HL-60/S4 (cell line): ENCODE measurements around the gene EDAR.

ENCODE experiments used
- in situ Hi-C: fragments of 300-500 bp; cut with MboI; formaldehyde crosslinking; loops from 2 replicates; pipeline ENCODE4 v1.14.3; 2022; ENCODE audit warnings: low sequenced_read_pairs

EDAR gene

DNA sequence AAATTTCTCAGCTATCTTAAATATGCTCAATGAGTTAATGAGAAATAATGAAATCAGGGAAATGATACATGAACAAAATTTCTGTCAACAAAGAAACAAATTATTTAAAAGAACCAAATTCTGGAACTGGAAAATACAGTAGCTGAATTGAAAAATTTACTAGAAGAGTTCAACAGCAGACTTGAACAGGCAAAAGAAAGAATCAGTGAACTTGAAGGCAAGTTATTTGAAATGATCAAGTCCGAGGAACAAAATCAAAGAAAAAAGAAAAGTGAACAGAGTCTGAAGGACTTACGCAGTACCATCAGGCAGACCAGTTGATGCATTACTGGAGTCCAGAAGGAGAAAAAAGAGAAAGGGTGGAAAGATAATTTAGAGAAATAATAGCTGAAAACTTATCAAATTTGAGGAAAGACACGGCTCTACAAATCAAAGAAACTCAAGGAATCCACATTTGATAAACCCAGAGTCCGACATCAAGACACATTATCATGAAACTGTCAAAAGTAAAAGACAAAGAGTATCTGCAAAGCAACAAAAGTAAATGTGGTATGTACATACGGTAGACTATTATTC is 118.9 kb downstream of the EDAR start:
- in situ Hi-C loops = no loop called here

DNA sequence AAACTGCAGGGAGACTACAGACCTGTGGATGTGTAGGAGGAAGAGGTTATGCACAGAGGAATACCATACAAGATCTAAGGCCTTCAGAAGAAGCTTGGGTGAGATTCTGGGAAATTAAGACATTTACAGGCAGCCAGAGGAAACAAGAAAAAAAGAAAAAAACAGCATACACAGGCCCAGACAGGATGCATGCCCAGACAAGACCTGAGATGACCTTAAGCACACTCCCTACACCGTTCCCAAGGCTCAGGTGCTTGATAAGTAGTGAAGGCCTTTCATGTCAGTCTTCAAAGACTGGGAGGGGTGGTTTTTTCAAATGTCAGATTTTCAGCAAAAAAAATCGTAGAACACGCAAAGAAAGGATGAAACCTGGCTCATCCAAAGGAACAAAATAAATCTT is 119.5 kb downstream of the EDAR start:
- in situ Hi-C loops = no loop called here

DNA sequence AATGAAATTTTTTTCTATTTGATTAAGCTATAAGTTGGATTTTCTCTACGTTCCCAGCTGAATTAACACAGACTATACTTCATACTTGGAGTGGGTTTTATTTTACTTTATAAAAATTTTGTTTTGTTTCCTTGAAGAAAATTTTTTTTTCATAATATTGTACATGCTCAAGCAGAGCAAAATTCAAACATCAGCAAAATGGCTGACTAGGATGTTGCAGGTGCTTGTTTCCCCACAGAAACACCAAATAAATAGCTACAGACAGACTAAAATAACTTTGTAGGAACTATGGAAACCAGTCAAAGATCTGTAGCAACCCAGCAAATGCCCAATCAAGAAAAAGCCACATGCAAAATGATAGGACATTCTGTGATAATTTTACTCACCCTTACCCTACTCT is 120.1 kb downstream of the EDAR start:
- in situ Hi-C loops = no loop called here

DNA sequence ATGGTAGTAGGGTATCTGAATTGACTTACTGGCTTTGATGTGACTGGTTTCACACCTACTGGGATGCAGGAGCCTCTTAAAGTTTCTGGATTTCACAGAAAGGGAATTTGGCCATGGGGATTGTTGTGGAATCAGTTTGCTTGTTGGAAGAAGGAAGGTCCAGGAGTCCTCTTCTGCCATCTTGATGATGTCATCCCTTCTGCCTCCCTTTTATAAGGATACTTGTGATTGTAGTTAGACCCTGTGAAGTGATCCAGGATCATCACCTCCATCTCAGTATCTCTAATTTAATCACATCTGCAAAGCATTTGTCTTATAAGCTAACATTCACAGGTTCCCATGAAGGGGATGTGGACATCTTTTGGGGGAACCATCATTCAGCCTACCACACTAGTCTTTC is 123.0 kb downstream of the EDAR start:
- in situ Hi-C loops = no loop called here

DNA sequence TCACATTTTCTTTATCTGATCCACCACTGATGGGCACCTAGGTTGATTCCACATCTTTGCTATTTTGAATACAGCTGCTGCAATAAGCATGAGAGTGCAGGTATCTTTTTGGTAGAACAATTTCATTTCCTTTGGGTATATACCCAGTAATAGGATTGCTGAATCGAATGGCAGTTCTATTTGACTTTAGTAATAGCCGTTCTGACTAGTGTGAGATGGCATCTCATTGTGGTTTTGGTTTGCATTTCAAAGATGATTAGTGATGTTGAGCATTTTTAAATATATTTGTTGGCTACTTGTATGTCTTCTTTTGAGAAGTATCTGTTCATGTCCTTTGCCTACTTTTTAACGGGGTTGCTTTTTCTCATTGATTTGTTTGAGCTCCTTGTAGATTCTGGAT is 130.1 kb downstream of the EDAR start:
- in situ Hi-C loops = no loop called here

DNA sequence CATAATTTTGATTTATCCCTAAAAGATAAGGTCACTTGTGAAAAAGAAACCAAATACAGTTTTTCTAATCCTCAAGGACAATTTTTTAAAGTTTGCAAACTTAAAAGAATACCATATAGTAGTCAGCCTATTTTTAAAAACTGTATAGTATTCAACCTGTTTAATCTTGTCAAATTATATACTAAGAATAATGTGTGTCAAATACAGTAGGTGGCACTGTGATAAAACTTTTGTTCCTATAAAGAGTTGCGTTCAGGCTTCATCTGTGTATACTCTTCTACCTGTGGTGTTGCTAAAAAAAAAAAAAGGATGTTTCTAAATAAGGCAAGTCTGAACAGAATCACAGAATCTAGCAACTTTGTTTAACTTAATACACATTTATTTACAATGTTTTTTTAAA is 133.8 kb downstream of the EDAR start:
- in situ Hi-C loops = no loop called here

DNA sequence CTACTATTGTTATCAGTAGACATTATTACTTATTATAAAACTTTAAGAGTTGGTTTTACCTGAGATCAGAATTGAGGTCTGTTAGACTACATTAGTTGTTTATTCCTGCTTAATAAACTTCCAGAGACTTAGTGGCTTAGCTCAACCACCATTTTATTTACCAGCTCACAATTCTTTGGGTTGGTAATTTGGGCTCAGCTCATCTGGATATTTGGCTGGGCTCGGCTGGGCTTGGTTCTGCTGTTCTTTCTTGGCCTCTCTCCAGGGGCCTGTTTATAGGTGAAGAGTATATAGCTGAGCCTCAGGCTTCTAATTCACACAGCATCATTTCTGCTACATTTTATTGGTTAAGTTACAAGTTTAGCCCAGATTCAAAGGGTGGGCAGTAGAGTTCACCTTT is 134.5 kb downstream of the EDAR start:
- in situ Hi-C loops = no loop called here

DNA sequence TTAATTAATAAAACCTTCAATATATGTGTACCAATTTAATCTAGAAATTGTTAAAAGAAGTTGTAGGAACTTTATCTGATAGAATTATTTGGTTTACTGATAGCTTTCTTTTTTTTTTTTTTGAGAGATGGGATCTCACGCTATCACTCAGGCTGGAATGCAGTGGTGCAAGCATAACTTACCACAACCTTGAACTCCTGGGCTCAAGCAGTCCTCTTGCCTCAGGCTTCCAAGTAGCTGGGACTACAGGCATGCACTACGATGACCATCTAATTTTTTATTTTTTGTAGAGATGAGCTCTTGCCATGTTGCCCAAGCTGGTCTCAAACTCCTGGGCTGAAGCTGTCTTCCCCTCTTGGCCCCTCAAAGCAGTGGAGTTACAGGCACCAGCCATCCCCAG is 135.6 kb downstream of the EDAR start:
- in situ Hi-C loops = no loop called here

DNA sequence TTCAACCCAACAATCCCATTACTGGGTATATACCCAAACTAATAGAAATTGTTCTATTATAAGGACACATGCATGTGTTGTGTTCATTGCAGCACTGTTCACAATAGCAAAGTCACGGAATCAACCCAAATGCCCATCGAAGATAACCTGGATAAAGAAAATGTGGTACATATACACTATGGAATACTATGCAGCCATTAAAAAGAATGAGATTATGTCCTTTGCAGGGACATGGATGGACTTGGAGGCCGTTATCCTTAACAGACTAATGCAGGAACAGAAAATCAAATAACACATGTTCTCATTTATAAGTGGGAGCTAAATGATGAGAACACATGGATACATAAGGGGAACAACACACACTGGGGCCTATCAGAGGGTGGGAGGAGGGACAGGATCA is 136.6 kb downstream of the EDAR start:
- in situ Hi-C loops = no loop called here

DNA sequence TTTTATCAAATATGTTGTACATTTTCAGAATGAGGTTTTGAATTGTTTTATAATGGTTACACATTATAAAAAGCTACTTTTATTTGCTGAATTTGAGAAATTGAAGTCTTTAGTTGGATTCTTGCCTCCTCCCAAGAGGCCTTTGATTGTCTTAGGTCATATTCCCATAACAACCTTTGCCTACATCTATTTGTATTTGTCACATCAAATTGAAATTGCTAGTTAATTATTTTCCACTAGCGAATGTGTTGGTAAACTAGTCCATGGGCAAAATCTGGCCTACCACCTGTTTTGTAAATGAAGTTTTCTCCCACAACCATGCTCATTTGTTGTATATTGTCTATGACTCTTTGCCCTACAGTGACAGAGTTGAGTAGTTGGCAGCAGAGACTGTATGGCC is 142.0 kb downstream of the EDAR start:
- in situ Hi-C loops = no loop called here

DNA sequence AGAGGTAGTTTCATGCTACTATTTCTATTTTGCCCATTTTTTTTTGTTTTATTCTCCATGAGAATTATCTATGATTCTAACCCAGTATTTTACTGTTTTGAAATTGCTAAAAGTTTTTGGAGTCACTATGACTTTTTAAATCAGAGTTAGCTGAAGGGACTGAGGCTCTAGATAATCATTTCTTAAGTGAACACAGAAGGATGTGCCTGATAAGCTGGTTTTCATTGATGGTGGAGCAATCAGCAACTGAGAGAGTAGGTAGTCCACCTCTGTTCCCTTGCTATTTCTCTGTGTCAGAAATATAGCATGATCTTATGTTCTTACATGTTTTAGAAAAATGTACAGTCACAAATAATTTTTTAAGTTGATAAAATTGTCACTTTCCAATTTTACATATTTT is 143.1 kb downstream of the EDAR start:
- in situ Hi-C loops = no loop called here
